ENCODE data around the gene EHBP1.

The EHBP1 gene

GRCh38 chr2:62705007-62705829 lies at the start of gene EHBP1:
TSS of gene EHBP1 (plus strand) at chr2:62705713. CDS start at chr2:62707192, 1,479 bp downstream.
- Mint-ChIP-seq H3K36me3 (ENCODE audit: low read depth) (peaks cover 20% of the 10 kb centered on the region), H3K4me1 (ENCODE audit: low read depth) (peaks cover 39% of the 10 kb centered on the region)
- DNase-seq: peak; percentile 100

GRCh38 chr2:62657783-62658182 lies 47.7 kb upstream of the EHBP1 start:
- Mint-ChIP-seq H3K27ac (no peak overlapping the region), H3K27me3 (peaks cover 6% of the 10 kb centered on the region), H3K36me3 (ENCODE audit: low read depth) (no peaks in the 10 kb centered on the region), H3K4me1 (ENCODE audit: low read depth) (peaks cover 5% of the 10 kb centered on the region), H3K4me3 (no peak overlapping the region), H3K9me3 (no peaks in the 10 kb centered on the region)
- no peak for DNase-seq

More at GRCh38 chr2:62705007-62705829, at the start of gene EHBP1:
- Mint-ChIP-seq H3K4me3 (peak within 1 kb of the TSS; percentile 89), H3K27me3 (no peaks in the 10 kb centered on the region), H3K9me3 (no peaks in the 10 kb centered on the region), H3K27ac (peak within 1 kb of the TSS; percentile 86)

GRCh38 chr2:62658891-62659290 lies 46.6 kb upstream of the EHBP1 start:
- H3K9me3 Mint-ChIP-seq: no peaks in the 10 kb centered on the region
- H3K36me3 Mint-ChIP-seq (ENCODE audit: low read depth): no peaks in the 10 kb centered on the region
- no peak overlapping the region for H3K4me3 Mint-ChIP-seq
- no peak overlapping the region for H3K27ac Mint-ChIP-seq
- peaks cover 4% of the 10 kb centered on the region for H3K27me3 Mint-ChIP-seq
- no peak for DNase-seq
- peaks cover 5% of the 10 kb centered on the region for H3K4me1 Mint-ChIP-seq (ENCODE audit: low read depth)

GRCh38 chr2:62660087-62660486 lies 45.4 kb upstream of the EHBP1 start:
- no peaks in the 10 kb centered on the region for H3K27me3 Mint-ChIP-seq
- no peak overlapping the region for H3K27ac Mint-ChIP-seq
- H3K9me3 Mint-ChIP-seq: no peaks in the 10 kb centered on the region
- peaks cover 5% of the 10 kb centered on the region for H3K4me1 Mint-ChIP-seq (ENCODE audit: low read depth)
- H3K36me3 Mint-ChIP-seq (ENCODE audit: low read depth): no peaks in the 10 kb centered on the region
- H3K4me3 Mint-ChIP-seq: no peak overlapping the region
- no peak for DNase-seq

GRCh38 chr2:62660582-62661262 lies 44.8 kb upstream of the EHBP1 start:
- DNase-seq: no peak
- H3K4me3 Mint-ChIP-seq: no peak overlapping the region
- no peaks in the 10 kb centered on the region for H3K27me3 Mint-ChIP-seq
- H3K27ac Mint-ChIP-seq: no peak overlapping the region
- no peaks in the 10 kb centered on the region for H3K9me3 Mint-ChIP-seq
- H3K4me1 Mint-ChIP-seq (ENCODE audit: low read depth): peaks cover 5% of the 10 kb centered on the region
- H3K36me3 Mint-ChIP-seq (ENCODE audit: low read depth): no peaks in the 10 kb centered on the region

- DNase-seq: no peak
- Mint-ChIP-seq H3K9me3 (no peaks in the 10 kb centered on the region), H3K27ac (no peak overlapping the region), H3K27me3 (no peaks in the 10 kb centered on the region), H3K4me1 (ENCODE audit: low read depth) (peaks cover 5% of the 10 kb centered on the region), H3K36me3 (ENCODE audit: low read depth) (no peaks in the 10 kb centered on the region), H3K4me3 (no peak overlapping the region)
Measured at GRCh38 chr2:62661263-62661635, 44.3 kb upstream of the EHBP1 start.

GRCh38 chr2:62662131-62662530 lies 43.4 kb upstream of the EHBP1 start:
- H3K4me1 Mint-ChIP-seq (ENCODE audit: low read depth): peaks cover 5% of the 10 kb centered on the region
- DNase-seq: no peak
- H3K27ac Mint-ChIP-seq: no peak overlapping the region
- no peaks in the 10 kb centered on the region for H3K27me3 Mint-ChIP-seq
- H3K9me3 Mint-ChIP-seq: no peaks in the 10 kb centered on the region
- H3K4me3 Mint-ChIP-seq: no peak overlapping the region
- H3K36me3 Mint-ChIP-seq (ENCODE audit: low read depth): no peaks in the 10 kb centered on the region

- no peak for DNase-seq
- Mint-ChIP-seq H3K9me3 (no peaks in the 10 kb centered on the region), H3K27me3 (no peaks in the 10 kb centered on the region), H3K4me3 (no peak overlapping the region), H3K36me3 (ENCODE audit: low read depth) (no peaks in the 10 kb centered on the region), H3K27ac (no peak overlapping the region), H3K4me1 (ENCODE audit: low read depth) (peaks cover 5% of the 10 kb centered on the region)
Measured at GRCh38 chr2:62662554-62662953, 43.0 kb upstream of the EHBP1 start.

- Mint-ChIP-seq H3K9me3 (no peaks in the 10 kb centered on the region), H3K36me3 (ENCODE audit: low read depth) (no peaks in the 10 kb centered on the region), H3K27me3 (no peaks in the 10 kb centered on the region), H3K27ac (no peak overlapping the region), H3K4me3 (no peak overlapping the region), H3K4me1 (ENCODE audit: low read depth) (peaks cover 5% of the 10 kb centered on the region)
- DNase-seq: no peak
Measured at GRCh38 chr2:62663411-62663810, 42.1 kb upstream of the EHBP1 start.

- Mint-ChIP-seq H3K27me3 (no peaks in the 10 kb centered on the region), H3K27ac (no peak overlapping the region), H3K4me1 (ENCODE audit: low read depth) (peaks cover 5% of the 10 kb centered on the region), H3K36me3 (ENCODE audit: low read depth) (no peaks in the 10 kb centered on the region), H3K4me3 (no peak overlapping the region), H3K9me3 (no peaks in the 10 kb centered on the region)
- DNase-seq: no peak
Measured at GRCh38 chr2:62663920-62664795, 41.4 kb upstream of the EHBP1 start.

- H3K4me1 Mint-ChIP-seq (ENCODE audit: low read depth): peaks cover 4% of the 10 kb centered on the region
- H3K36me3 Mint-ChIP-seq (ENCODE audit: low read depth): no peaks in the 10 kb centered on the region
- no peak for DNase-seq
- H3K27ac Mint-ChIP-seq: no peak overlapping the region
- no peaks in the 10 kb centered on the region for H3K9me3 Mint-ChIP-seq
- no peak overlapping the region for H3K4me3 Mint-ChIP-seq
- H3K27me3 Mint-ChIP-seq: no peaks in the 10 kb centered on the region
Measured at GRCh38 chr2:62665446-62665845, 40.1 kb upstream of the EHBP1 start.

- Mint-ChIP-seq H3K27ac (no peak overlapping the region), H3K4me1 (ENCODE audit: low read depth) (no peaks in the 10 kb centered on the region), H3K9me3 (no peaks in the 10 kb centered on the region), H3K4me3 (no peak overlapping the region), H3K36me3 (ENCODE audit: low read depth) (no peaks in the 10 kb centered on the region), H3K27me3 (no peaks in the 10 kb centered on the region)
- DNase-seq: no peak
Measured at GRCh38 chr2:62669180-62669579, 36.3 kb upstream of the EHBP1 start.

- Mint-ChIP-seq H3K9me3 (no peaks in the 10 kb centered on the region), H3K27ac (no peak overlapping the region), H3K27me3 (no peaks in the 10 kb centered on the region), H3K4me1 (ENCODE audit: low read depth) (no peaks in the 10 kb centered on the region), H3K4me3 (no peak overlapping the region), H3K36me3 (ENCODE audit: low read depth) (no peaks in the 10 kb centered on the region)
- DNase-seq: no peak
Measured at GRCh38 chr2:62672601-62673000, 32.9 kb upstream of the EHBP1 start.

- H3K27ac Mint-ChIP-seq: no peak overlapping the region
- no peak overlapping the region for H3K4me3 Mint-ChIP-seq
- H3K36me3 Mint-ChIP-seq (ENCODE audit: low read depth): no peaks in the 10 kb centered on the region
- H3K9me3 Mint-ChIP-seq: no peaks in the 10 kb centered on the region
- H3K27me3 Mint-ChIP-seq: peaks cover 3% of the 10 kb centered on the region
- no peaks in the 10 kb centered on the region for H3K4me1 Mint-ChIP-seq (ENCODE audit: low read depth)
- no peak for DNase-seq
Measured at GRCh38 chr2:62675062-62675461, 30.5 kb upstream of the EHBP1 start.
